Stimulated activated CD4-positive, alpha-beta T cell treated with anti-CD3 and anti-CD28 coated beads, Interleukin-4, amount 100 ng/mL, for 48 hours (primary cell): ENCODE data around the gene RNF213.
"Not testable (repeated sequence)": the region's sequence is repeated elsewhere in the genome, so short reads cannot be mapped to it uniquely, and the experiment has no call there.

Experiments used
- DNase-seq, 2 donors: peaks; one replicate each; pipeline ENCODE4 v3.0.0-alpha.2; 2020; ENCODE audit warnings: low read depth in 2 of 2

The RNF213 gene

GRCh38 chr17:80292521-80292971, 31.9 kb downstream of the RNF213 start:
- no peak for DNase-seq

DNA sequence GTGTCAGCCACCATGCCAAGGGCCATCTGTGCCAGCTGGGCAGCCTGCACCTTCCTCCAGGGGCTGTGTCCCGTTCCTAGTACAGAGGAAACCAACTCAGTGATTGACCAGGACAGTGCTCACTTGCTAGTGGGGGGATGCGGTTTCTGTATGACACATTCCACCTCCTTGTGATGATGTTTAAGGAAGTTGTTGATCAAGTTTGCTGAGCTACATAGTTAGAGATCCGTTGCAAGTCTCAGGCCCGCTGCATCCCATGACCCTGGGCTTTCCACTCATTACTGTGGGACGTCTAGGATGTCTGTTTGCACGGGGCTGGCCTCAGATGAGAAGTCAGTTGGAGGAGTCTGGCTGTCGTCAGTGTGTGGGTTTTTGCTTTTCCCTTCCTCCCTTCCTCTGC, 33.6 kb downstream of the RNF213 start:
- no peak for DNase-seq

- no peak for DNase-seq
Observed at GRCh38 chr17:80294653-80295052, 34.0 kb downstream of the RNF213 start.

DNA sequence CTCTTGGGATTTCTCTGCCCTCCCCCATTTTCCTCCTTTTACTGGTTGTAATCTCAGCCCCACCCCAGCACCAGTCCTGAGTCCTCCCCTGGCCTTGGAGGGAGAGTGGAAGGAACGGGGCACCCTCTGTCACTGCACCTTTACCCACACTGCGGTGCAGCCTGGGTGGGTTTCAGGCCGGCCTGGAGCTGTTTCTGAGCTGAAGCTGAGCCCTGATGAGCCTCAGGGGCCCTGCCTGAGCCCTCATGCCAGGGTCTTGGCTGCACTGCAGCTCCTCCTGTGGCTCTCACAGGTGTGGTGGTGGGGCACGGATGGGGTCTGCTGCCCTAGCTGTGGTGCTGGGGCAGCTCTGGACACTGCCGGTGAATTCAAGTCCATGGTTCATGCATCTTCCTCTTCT, 34.5 kb downstream of the RNF213 start:
- DNase-seq: no peak

DNA sequence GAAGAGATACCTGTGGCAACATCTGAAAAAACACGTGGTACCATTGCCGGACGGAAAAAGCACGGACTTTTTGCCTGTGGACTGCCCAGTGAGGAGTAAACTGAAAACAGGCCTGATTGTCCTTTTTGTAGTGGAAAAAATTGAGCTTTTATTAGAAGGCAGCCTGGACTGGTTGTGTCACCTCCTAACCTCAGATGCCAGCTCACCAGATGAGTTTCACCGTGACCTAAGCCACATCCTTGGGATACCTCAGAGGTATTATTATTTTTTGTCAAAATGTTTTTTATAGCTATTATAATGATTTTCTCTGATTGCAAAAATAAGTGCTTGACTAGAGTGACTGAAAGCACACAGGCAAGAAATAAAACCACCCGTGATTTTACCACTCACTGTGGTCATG, 34.9 kb downstream of the RNF213 start:
- DNase-seq: no peak

DNA sequence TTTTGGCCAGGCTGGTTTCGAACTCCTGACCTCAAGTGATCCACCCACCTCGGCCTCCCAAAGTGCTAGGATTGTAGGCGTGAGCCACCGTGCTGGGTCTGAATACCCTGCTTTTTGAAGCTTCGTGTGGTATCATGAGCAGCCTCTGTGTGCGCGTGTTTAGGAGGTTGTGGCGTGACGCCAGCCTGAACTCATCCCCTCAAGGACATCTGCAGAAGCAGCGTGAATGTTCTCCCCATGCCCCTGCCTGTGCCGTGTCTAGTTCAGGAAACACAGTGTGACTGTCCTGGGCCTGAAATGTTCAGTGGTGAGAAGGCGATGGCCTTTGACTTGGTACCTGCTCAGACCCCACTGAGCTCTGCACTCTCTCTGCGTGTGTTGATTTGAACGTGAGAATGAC, 35.6 kb downstream of the RNF213 start:
- DNase-seq: no peak

GRCh38 chr17:80297996-80298560, 37.4 kb downstream of the RNF213 start:
- no peak for DNase-seq

- DNase-seq: not testable (repeated sequence)
Observed at GRCh38 chr17:80299350-80300100, 38.9 kb downstream of the RNF213 start.

DNA sequence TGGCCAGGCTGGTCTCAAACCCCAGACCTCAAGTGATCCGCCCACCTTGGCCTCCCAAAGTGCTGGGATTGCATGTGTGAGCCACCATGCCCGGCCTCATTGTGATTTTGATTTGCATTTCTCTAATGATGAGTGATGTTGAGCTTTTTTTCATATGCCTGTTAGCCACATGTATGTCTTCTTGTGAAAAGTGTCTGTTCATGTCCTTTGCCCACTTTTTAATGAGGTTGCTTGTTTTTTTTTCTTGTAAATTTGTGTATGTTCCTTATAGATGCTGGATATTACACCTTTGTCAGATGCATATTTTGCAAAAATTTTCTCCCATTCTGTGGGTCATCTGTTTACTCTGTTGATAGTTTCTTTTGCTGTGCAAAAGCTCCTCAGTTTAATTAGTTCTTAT, 40.1 kb downstream of the RNF213 start:
- DNase-seq: not testable (repeated sequence)

DNA sequence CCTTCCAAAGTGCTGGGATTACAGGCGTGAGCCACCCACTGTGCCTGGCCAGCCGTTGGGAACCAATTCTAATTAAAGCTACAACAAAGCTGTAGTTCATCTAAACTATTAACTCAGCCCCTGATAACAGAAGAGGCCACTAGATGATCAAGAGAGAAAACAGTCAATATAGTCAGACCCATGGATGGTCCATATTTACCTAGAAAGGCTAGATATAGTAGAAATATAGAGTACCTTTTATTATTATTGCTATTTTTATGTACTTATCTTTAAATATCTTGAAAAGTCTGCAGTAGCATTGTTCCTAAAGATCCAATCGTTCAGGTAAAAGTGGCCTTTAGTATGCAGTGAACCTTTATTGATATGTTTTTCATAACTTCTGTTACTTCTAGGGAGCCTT, 43.2 kb downstream of the RNF213 start:
- no peak for DNase-seq

GRCh38 chr17:80307994-80308691, 47.5 kb downstream of the RNF213 start:
- DNase-seq: no peak

DNA sequence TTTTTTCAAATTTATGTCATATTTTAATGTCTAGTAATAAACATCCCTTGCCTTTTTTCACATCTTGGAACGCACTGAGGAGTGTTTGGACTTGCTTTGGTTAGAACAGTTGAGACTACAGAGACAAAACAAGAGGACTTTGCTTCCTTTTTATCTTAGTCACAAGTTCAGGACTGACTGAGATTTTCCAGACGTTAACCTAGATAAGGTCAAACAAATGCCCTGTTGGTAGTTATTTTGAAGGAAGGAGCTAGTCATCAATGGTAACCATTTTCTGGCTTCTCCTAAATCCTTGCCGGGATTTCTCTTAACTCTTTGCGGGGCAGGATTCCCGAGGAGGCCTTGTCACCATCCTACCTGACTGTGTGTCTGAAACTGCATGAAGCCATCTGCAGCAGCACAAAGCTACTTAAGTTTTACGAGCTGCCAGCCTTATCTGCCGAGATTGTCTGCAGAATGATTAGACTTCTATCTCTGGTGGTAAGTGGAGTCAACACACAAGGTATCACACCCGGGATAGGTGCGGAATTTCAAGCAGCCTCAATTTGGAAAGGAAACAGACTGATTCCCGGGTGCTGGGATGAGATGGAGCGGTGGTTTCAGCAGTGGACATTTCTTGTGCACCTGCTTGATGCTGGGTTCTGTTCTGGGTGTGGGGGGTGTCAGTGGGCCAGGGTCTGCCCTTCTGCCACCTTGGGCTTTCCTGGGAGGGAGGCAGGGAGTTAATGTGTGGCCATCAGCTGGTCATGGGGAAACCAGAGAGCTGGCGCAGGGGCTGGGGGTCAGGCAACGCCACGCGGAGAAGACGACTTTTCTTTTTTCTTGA, 48.3 kb downstream of the RNF213 start:
- no peak for DNase-seq

DNA sequence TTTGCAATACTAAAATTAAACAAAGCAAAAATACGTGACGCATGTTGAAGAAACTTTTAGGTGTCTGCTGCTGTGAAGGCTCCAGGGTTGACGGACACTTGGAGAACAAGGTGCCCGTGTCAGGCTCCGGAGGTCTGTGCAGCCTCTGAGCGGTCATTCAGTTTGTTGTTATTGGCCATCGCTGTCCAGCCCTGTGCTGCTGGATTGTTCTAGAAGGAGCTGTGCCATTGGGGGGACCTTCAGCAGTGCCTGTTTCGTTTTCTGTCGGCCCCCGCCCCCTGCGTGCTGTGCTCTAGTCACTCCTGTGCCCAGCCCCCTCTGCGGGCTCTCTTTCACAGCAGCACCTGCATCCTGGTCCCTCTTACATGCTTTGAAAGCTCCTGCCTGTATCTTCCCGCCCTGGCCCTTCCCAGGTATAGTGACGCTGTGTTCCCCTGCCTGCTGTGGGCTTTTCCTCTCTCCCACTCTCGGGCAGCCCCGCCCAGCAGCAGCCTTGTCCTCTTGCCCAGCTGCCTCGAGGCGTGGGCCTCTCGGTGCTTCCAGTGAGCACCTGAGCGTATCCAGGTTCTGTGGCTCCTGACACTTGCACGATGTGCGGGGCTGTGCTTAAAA, 50.7 kb downstream of the RNF213 start:
- DNase-seq: no peak

GRCh38 chr17:80312621-80313135, 52.0 kb downstream of the RNF213 start:
- no peak for DNase-seq

DNA sequence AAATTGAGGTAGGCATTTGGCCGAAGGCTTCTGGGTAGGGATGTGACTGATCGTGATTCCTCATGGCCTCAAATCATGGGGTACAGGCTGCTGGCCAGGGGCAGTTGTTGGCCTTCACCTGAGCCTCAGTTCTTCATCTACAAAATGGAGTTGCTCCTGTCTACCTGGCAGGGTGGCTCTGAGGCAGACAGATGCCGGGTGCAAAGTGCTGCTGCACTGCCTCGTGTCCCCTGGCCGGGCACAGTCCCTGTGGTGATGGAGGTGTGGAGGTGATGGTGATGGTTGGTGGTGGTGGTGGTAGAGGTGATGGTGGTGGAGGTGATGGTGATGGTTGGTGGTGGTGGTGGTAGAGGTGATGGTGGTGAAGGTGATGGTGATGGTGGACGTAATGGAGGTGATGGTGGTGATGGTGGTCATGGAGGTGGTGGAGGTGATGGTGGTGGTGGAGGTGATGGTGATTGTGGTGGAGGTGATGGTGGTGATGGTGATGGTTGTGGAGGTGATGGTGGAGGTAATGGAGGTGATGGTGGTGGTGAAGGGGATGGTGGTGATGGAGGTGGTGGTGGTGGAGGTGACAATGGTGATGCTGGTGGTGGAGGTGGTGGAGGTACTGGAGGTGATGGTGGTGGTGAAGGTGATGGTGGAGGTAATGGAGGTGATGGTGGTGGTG, 52.6 kb downstream of the RNF213 start:
- DNase-seq: no peak

- not testable (repeated sequence) for DNase-seq
Observed at GRCh38 chr17:80313946-80314345, 53.3 kb downstream of the RNF213 start.

DNA sequence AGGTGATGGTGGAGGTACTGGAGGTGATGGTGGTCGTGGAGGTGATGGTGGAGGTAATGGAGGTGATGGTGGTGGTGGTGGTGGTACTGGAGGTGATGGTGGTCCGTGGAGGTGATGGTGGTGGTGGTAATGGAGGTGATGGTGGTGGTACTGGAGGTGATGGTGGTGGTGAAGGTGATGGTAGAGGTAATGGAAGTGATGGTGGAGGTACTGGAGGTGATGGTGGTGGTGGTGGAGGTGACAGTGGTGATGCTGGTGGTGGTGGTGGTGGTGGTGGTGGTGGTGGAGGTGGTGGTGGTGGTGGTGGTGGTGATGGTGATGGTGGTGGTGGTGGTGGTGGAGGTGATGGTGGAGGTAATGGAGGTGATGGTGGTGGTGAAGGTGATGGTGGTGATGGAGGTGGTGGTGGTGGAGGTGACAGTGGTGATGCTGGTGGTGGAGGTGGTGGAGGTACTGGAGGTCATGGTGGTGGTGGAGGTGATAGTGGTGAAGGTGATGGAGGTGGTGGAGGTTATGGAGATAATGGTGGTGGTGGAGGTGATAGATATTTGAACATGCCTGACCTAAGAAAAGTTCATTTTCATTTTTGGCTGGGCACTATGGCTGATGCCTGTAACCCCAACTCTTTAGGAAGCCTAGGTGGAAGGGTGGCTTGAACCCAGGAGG, 55.0 kb downstream of the RNF213 start:
- DNase-seq: no peak

- DNase-seq: no peak
Observed at GRCh38 chr17:80316431-80316830, 55.8 kb downstream of the RNF213 start.

DNA sequence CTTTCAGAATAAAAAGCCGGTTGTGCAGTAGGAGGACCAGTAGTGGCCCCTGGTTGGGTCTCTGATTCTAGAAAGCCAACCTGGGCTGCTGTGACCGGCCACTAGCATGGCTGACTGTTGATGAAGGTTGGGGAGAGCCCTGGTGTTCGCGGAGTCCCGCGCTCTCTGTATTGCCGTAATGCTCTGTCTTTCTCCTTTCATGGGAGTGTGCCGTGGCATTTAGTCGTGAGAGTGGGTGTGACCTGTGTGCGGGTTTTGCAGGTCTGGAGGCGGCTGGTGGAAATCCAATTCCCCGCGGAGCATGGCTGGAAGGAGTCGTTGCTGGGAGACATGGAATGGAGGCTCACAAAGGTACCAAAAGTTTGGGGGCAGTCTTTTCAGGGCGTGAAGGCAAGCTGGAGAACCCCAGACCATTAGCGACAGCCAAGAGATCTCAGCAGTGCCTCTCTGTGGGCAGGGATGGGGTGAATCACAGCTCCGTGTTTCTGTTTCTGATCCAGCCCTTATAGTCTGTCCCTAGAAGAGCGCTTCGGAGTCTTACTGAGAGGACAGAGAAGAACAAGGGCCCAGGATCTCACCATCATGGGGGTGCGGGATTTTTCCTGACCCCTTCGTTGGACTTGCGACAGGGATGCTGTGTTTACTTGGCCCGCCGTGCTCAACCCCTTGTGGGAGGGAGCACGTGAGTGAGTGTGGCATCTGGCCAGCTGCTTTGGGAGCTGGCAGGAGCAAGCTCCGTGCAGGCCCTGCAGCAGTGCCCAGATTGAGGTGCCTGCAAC, 56.5 kb downstream of the RNF213 start:
- no peak for DNase-seq

DNA sequence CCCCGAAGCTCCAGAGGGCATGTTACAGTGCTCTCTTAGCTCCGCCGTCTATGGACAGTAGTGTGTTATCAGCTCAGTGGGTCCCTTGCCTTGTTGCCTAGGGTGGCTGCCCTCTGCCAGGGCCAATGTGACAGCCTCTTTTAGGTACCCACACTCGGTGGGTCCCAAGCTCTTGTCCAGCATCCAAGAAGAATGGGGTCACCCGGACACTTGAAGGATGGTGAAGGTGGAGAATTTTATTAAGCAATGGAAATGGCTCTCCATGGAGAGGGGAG, 57.0 kb downstream of the RNF213 start:
- no peak for DNase-seq
